Tongue (tissue), 2 donors: ENCODE data around the gene ACOT13. TPM values are rescaled to one million over a fixed set of nuclear protein-coding genes. Genes with fewer than 3 reads are reported as not detected.
"Not testable (repeated sequence)": the region's sequence is repeated elsewhere in the genome, so short reads cannot be mapped to it uniquely, and the experiment has no call there.

ENCODE experiments used
- DNase-seq: peaks from one replicate; pipeline ENCODE4 v3.0.0-alpha.2; 2015
- total RNA-seq: library from RNA; depleted of rRNA; stranded (reverse); fragments of >200 nt; gene quantifications from one replicate; pipeline ENCODE4 v1.2.3, GENCODE V29; 2014

ACOT13 gene
- total RNA-seq, 1 donor from 2014 or later, result 5.7 TPM

GRCh38 chr6:24731456-24732134, 64.7 kb downstream of the ACOT13 start:
- DNase-seq, result not testable (repeated sequence)

- DNase-seq, result no peak
Observed at GRCh38 chr6:24734166-24734565, 67.3 kb downstream of the ACOT13 start.

- DNase-seq, result not testable (repeated sequence)
Observed at GRCh38 chr6:24734710-24735109, 67.8 kb downstream of the ACOT13 start.

DNA sequence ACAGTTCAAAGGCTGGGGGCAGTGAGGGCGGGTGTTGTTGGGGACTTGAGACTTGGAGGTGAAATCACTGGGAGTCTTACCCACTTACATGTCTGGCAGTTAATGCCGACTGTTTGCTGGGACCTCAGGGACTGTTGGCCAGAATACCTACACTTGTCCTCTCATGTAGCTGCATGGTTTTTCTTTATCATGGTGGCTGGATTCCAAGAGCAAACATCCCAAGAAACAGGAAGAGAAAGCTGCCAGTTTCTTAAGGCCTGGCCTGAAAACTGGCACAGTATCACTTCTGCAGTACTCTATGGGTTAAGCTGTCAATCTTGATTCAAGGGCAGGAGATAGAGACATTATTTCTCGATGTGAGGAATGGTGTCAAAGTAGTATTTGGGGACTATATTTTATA, 71.9 kb downstream of the ACOT13 start:
- no peak for DNase-seq

DNA sequence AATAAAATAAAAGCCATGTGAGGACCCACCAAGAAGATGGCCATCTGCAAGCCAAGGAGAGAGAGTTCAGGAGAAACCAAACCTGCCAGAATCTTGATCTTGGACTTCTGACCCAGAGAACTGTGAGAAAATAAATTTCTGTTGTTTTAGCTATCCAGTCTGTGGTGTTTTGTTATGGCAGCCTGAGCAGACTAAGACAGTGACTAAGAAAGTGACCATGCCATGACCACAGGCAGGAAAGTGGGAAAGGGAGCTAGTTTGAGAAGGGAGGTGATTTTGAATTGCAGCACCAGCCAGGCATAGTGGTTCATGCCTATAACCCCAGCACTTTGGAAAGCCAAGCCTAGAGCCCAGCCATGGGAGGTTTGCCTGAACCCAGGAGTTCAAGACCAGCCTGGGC, 74.0 kb downstream of the ACOT13 start:
- DNase-seq, result no peak

DNA sequence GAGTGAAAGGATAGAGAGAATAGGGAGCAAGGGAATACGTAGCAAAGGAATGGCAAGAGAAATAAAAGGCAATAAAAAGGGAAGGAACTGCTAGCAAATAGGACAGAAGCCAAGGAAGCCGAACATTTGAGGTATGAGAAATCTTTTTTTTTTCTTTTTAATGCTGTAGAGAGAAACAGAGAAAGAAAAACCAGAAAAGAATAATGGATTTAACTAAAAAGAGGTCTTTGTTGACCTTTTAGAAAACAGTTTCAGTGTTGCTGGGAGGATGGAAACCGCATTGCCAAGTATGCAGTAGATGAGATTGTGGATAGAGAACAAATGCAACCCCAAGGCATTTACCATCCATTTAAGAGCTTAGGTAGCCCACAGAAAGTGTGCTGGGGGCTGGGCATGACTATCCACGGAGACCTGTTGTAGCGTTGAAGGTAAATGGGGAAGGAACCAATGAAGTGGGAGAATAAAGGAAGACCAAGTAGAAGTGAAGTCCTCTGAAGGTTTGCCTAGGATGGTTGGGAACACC, 75.4 kb downstream of the ACOT13 start:
- no peak for DNase-seq

GRCh38 chr6:24743265-24743943, 76.5 kb downstream of the ACOT13 start:
- DNase-seq, result no peak

- no peak for DNase-seq
Observed at GRCh38 chr6:24743944-24744335, 77.1 kb downstream of the ACOT13 start.

DNA sequence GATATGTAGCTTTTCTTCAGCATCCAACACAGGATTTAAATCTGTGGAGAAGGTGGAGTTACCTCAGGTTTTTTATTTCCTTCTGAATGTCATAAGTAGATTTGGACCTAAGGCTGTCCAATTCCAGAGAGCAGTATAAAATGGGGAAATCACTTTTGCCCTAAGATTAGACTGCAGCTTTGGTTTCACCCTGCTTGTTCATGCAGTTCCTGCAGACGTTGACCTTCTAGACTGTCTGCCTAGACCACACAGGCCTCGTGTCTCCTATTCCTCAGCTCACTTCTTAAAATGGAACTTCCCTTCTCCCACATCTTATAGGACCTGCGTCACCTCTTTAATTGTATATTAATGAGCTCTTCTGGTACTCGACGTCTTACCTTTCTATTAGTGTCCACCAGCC, 78.0 kb downstream of the ACOT13 start:
- DNase-seq, result no peak

GRCh38 chr6:24749297-24749696, 82.4 kb downstream of the ACOT13 start:
- DNase-seq, result no peak

GRCh38 chr6:24750878-24751277, 84.0 kb downstream of the ACOT13 start:
- not testable (repeated sequence) for DNase-seq

GRCh38 chr6:24752503-24752902, 85.6 kb downstream of the ACOT13 start:
- DNase-seq, result no peak

GRCh38 chr6:24752917-24753492, 86.1 kb downstream of the ACOT13 start:
- DNase-seq, result no peak

DNA sequence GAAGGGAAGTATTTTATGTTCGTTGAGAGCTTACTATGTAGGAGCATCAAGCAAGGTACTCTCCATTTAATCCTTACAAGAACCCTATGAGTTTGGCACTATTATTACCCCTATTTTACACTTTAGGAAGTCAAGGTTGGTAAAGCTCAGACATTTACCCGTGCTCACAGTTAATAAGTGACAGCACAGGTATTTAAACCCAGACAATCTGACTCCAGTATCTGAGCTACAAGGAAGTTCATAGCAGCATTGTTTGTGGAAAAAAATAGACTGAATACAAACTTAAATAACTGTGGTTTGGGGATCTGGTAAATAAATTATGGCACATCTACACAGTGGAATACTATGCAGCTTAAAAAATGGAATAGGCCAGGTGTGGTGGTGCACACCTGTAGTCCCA, 86.7 kb downstream of the ACOT13 start:
- DNase-seq, result no peak

DNA sequence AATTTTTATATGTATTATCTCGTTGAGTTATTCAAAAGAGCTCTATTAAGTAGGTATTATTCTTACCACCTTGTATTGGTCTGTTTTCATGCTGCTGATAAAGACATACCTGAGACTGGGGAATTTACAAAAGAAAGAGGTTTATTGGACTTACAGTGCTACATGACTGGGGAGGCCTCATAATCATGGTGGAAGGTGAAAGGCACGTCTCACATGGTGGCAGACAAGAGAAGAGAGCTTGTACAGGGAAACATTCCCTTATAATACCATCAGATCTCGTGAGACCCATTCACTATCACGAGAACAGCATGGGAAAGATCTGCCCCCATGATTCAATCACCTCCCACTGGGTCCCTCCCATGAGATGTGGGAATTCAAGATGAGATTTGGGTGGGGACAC, 87.5 kb downstream of the ACOT13 start:
- DNase-seq, result not testable (repeated sequence)

Other genes with a start within 250 kb of the ACOT13 start
- gene GPLD1, start 177.5 kb upstream of the ACOT13 start, total RNA-seq, result 1.3 TPM
- 15.9 TPM for gene ALDH5A1, start 172.1 kb upstream of the ACOT13 start, total RNA-seq
- not detected for gene KIAA0319, start 20.9 kb upstream of the ACOT13 start, total RNA-seq
- 29.1 TPM for gene TDP2, start 178 bp upstream of the ACOT13 start, total RNA-seq
- 85.2 TPM for gene C6orf62, start 52.1 kb downstream of the ACOT13 start, total RNA-seq
- 19.2 TPM for gene GMNN, start 107.9 kb downstream of the ACOT13 start, total RNA-seq
- not detected for gene ARMH2, start 131.8 kb downstream of the ACOT13 start, total RNA-seq